ENCODE measurements around the gene PRKAG2. TPM values are rescaled to one million over a fixed set of nuclear protein-coding genes. Genes with fewer than 3 reads are reported as not detected.
"Not testable (repeated sequence)": the region's sequence is repeated elsewhere in the genome, so short reads cannot be mapped to it uniquely, and the experiment has no call there.

PRKAG2 gene
- total RNA-seq, 1 experiment from 2014 or later: 18.9 TPM

GRCh38 chr7:151885202-151885580 lies 8.3 kb upstream of the PRKAG2 start:
- DNase-seq (ENCODE audit: low read depth): no peak

GRCh38 chr7:151884312-151885201 lies 7.6 kb upstream of the PRKAG2 start:
- no peak for DNase-seq (ENCODE audit: low read depth)

GRCh38 chr7:151883857-151884256 lies 6.9 kb upstream of the PRKAG2 start:
- no peak for DNase-seq (ENCODE audit: low read depth)

- no peak for DNase-seq (ENCODE audit: low read depth)
Observed at GRCh38 chr7:151882734-151883133, 5.8 kb upstream of the PRKAG2 start.

GRCh38 chr7:151880688-151881087 lies 3.8 kb upstream of the PRKAG2 start:
- no peak for DNase-seq (ENCODE audit: low read depth)

- no peak for DNase-seq (ENCODE audit: low read depth)
Observed at GRCh38 chr7:151877911-151878835, 1.3 kb upstream of the PRKAG2 start.

- no peak for DNase-seq (ENCODE audit: low read depth)
Observed at GRCh38 chr7:151875942-151876898, 695 bp downstream of the PRKAG2 start.

GRCh38 chr7:151874479-151874878 lies 2.4 kb downstream of the PRKAG2 start:
- not testable (repeated sequence) for DNase-seq (ENCODE audit: low read depth)

GRCh38 chr7:151873402-151873965 lies 3.4 kb downstream of the PRKAG2 start:
- no peak for DNase-seq (ENCODE audit: low read depth)

- no peak for DNase-seq (ENCODE audit: low read depth)
Observed at GRCh38 chr7:151872531-151873401, 4.1 kb downstream of the PRKAG2 start.

- peak; percentile 28 for DNase-seq (ENCODE audit: low read depth)
Observed at GRCh38 chr7:151871904-151872303, 5.0 kb downstream of the PRKAG2 start.

- no peak for DNase-seq (ENCODE audit: low read depth)
Observed at GRCh38 chr7:151871189-151871735, 5.7 kb downstream of the PRKAG2 start.

- no peak for DNase-seq (ENCODE audit: low read depth)
Observed at GRCh38 chr7:151869968-151870918, 6.7 kb downstream of the PRKAG2 start.

GRCh38 chr7:151869455-151869854 lies 7.5 kb downstream of the PRKAG2 start:
- DNase-seq (ENCODE audit: low read depth): no peak

GRCh38 chr7:151869109-151869428 lies 7.8 kb downstream of the PRKAG2 start:
- no peak for DNase-seq (ENCODE audit: low read depth)

GRCh38 chr7:151868396-151869108 lies 8.4 kb downstream of the PRKAG2 start:
- DNase-seq (ENCODE audit: low read depth): no peak

- DNase-seq (ENCODE audit: low read depth): no peak
Observed at GRCh38 chr7:151867912-151868311, 9.0 kb downstream of the PRKAG2 start.

All from HT1080 (cell line).